Myocyte (in vitro differentiated cells): ENCODE data around the gene NRIP1. TPM values are rescaled to one million over a fixed set of nuclear protein-coding genes. Genes with fewer than 3 reads are reported as not detected.

Experiments used
- DNase-seq: peaks from one replicate; pipeline ENCODE4 v3.0.0-alpha.2; 2012; ENCODE audit warnings: low read depth
- total RNA-seq: library from RNA; depleted of rRNA; stranded (reverse); fragments of >200 nt; gene quantifications from 2 replicates; pipeline ENCODE4 v1.2.3, GENCODE V29; 2014

NRIP1 gene
- total RNA-seq, 1 donor from 2014 or later, result 37.3 TPM

DNA sequence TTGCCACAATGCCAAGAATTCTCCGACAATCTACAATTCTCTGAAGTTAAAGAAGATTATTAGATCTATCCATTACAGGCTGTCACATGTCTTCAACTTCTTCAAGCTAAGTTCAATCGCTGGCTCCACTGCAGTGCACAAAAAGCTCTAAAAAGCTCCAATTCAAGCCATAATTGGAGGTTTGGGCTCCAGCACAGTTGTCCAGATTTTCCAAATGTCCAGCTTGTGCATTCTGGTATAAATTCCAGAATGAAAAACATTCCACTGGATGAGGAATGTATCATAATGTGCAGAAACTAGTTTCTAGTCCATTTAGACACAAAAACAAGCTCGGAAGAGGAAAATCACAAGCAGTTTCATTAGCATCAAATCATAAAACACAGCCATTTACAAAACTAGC, 138.6 kb downstream of the NRIP1 start:
- DNase-seq, result no peak

DNA sequence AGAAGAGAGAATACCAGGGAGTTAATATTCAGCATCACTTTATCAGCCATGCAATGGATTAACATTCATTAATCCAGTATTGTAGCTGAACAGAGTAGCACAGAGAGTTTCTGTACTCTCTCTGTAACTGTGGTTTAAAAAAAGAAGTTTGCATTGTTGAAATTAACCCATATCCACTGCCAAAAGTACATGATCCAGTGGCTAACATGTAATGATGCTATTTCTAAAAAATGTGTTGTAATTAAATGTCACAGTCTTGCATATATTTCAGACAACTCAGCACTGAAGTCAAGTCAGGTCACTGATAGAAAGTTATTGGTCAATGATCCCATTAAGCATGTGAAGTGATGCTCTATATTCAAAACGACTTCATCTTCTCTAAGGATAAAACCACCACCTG, 141.3 kb downstream of the NRIP1 start:
- DNase-seq, result no peak

DNA sequence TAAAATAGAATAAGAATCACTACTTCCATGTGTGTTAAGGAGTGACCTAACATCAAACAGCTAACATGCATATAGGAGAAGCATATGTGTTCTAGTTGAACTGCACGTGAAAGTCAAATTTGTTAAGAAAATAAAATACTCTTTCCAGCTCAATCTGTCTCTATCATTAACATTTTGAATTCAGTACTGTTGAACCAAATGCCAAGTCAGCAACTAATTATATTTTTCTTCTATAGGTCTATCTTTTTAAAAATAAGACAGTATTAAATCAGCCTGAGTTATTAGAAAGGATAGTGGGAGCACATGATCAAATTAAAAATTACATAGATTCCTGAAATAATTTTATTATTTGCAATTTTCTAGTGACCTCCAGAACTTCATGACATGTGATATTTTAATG, 141.8 kb downstream of the NRIP1 start:
- no peak for DNase-seq

DNA sequence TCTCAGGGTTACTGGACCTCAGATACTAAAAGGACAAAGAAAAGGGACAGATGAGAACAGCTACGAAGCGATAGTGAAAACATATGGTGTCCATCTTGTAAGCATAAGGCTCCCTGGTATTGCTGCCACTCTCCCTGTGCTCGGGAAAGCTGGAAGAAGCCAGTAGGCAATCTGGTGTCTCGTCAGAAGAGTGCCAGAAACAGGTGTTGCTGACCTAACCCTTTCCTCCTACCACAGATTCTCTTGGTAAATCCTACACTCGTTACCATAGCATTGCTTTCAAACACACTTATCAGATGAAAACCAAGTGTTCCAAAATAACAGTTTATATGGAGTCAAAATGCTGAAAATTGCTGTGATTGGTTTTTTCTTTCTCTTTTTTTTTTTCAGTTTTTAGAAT, 146.3 kb downstream of the NRIP1 start:
- peak; percentile 88 for DNase-seq

DNA sequence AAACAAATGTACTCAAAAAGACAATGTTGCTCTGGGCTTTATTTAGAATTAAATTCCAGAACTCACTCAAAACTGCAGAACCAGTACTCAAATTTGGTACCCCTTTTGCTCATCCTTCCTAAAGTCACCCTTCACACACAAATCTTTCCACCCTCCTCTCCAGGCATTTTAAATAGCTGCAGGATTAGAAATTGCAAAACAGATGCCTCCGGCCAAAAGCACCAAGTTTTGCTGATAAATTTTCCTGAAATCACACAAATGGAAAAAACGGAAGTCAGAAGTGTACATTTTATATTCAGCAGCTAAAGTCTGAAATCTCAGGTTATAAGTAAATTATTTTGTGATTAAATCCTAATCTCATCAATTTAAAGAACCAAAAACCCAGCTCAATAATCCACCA, 147.0 kb downstream of the NRIP1 start:
- DNase-seq, result no peak

DNA sequence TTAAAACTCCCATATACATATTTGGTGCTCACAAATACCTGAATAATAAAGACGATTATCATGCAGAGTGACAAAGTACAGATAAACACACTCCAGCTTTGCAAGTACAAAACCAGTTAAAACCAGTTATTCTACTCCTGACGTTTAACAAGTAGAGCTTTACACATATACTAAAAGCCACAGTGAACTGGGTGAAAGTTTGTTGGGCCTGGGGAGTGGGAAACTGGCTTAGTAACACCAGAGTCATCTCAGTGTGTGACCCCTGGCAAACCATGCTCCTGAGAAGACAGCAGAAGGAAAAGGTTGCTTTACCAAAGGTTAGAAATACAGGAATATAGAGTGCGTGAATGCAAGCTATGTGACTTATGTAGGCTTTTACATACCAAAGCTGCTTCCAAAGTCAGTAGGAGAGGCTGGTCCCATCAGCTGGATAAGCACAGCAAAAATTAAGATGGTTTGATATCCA, 148.1 kb downstream of the NRIP1 start:
- no peak for DNase-seq

DNA sequence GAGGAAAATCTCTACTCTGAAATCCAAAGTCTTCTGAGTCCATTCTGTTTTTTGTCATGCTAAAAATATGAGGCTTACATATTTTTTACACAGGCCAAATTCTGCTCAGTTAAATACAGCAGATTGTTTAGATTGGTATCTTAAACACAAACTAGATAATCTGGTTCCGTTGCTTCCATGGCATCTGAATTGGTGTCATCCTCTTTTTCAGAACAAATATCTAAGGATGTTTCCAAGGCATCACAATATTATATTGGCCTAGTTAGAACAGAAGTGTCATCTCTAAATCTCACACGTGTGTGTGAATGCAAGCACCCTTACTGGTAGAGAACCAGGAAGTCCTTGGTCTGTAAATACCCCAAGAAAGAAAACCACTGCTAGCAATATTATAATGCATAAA, 151.2 kb downstream of the NRIP1 start:
- DNase-seq, result no peak

DNA sequence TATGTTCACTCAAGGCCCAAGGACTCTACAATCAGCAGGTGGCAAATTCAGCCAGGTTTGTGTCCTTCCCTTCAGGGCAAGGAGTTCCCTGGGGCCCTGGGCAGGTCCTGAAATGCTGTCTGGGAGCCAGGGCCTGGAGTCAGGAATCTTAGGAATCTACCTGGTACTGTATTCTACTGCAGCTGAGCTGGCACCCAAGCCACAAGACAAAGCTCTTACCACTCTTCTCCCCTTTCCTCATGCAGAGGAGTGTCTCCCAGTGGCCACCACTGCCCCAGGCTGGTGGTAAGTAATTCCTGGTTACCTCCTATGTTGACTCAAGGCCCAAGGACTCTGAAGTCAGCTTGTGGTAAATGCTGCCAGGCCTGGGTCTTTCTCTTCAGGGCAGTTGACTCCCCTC, 153.4 kb downstream of the NRIP1 start:
- DNase-seq, result no peak
